Measurements from ENCODE around the gene ZNF548. TPM values are rescaled to one million over a fixed set of nuclear protein-coding genes. Genes with fewer than 3 reads are reported as not detected.

Gene ZNF548
- polyA plus RNA-seq, 4 donors = 2.2 to 25.2 (median 4.3) TPM

GRCh38 chr19:57437931-57438330, 48.3 kb downstream of the ZNF548 start:
- Histone ChIP-seq H3K27me3 (ENCODE audit: control insufficient read depth in 3 of 3, insufficient read depth in 3 of 3, low read length in 3 of 3) (no peaks in the 10 kb centered on the region), H3K4me3 (ENCODE audit: low read depth in 1 of 3, low read length in 3 of 3) (no peak overlapping the region), H3K4me1 (ENCODE audit: control insufficient read depth in 3 of 3, insufficient read depth in 2 of 3, low read depth in 1 of 3, low read length in 2 of 3) (peaks cover 0 to 11% (median 7%) of the 10 kb centered on the region in 3 donors), H3K9me3 (ENCODE audit: control insufficient read depth in 2 of 2, insufficient read depth in 1 of 2, low read depth in 1 of 2, low read length in 1 of 2) (peaks cover 2 to 52% of the 10 kb centered on the region in 2 donors), H3K27ac (ENCODE audit: low read depth in 1 of 3, low read length in 2 of 3) (no peak overlapping the region), H3K36me3 (ENCODE audit: control insufficient read depth in 3 of 3, insufficient read depth in 2 of 3, low read depth in 1 of 3, low read length in 3 of 3) (peaks cover 3 to 29% (median 8%) of the 10 kb centered on the region in 3 donors)
- DNase-seq = no peak
- FAIRE-seq = no peak
- 79 to 98% (median 83%) methylated on average over 4 of the region's 4 CpGs for whole genome bisulfite sequencing, 3 donors

- no peak overlapping the region for H3K27ac ChIP-seq (ENCODE audit: low read depth in 1 of 3, low read length in 2 of 3)
- no peak for DNase-seq
- H3K27me3 ChIP-seq (ENCODE audit: control insufficient read depth in 3 of 3, insufficient read depth in 3 of 3, low read length in 3 of 3) = no peaks in the 10 kb centered on the region
- peaks cover 5 to 36% (median 15%) of the 10 kb centered on the region in 3 donors for H3K36me3 ChIP-seq (ENCODE audit: control insufficient read depth in 3 of 3, insufficient read depth in 2 of 3, low read depth in 1 of 3, low read length in 3 of 3)
- no peak for FAIRE-seq
- peaks cover 5 to 62% of the 10 kb centered on the region in 2 donors for H3K9me3 ChIP-seq (ENCODE audit: control insufficient read depth in 2 of 2, insufficient read depth in 1 of 2, low read depth in 1 of 2, low read length in 1 of 2)
- 90 to 94% (median 91%) methylated on average over 9 of the region's 9 CpGs for WGBS, 3 donors
- H3K4me3 ChIP-seq (ENCODE audit: low read depth in 1 of 3, low read length in 3 of 3) = no peak overlapping the region
- peaks cover 0 to 11% (median 7%) of the 10 kb centered on the region in 3 donors for H3K4me1 ChIP-seq (ENCODE audit: control insufficient read depth in 3 of 3, insufficient read depth in 2 of 3, low read depth in 1 of 3, low read length in 2 of 3)
Measured at GRCh38 chr19:57438925-57439324, 49.3 kb downstream of the ZNF548 start.

GRCh38 chr19:57441979-57442752, 52.5 kb downstream of the ZNF548 start:
- Histone ChIP-seq H3K4me3 (ENCODE audit: low read depth in 1 of 3, low read length in 3 of 3) (no peak overlapping the region), H3K9me3 (ENCODE audit: control insufficient read depth in 2 of 2, insufficient read depth in 1 of 2, low read depth in 1 of 2, low read length in 1 of 2) (peaks cover 5 to 85% of the 10 kb centered on the region in 2 donors), H3K27me3 (ENCODE audit: control insufficient read depth in 3 of 3, insufficient read depth in 3 of 3, low read length in 3 of 3) (no peaks in the 10 kb centered on the region), H3K27ac (ENCODE audit: low read depth in 1 of 3, low read length in 2 of 3) (no peak overlapping the region), H3K4me1 (ENCODE audit: control insufficient read depth in 3 of 3, insufficient read depth in 2 of 3, low read depth in 1 of 3, low read length in 2 of 3) (no peaks in the 10 kb centered on the region), H3K36me3 (ENCODE audit: control insufficient read depth in 3 of 3, insufficient read depth in 2 of 3, low read depth in 1 of 3, low read length in 3 of 3) (peaks cover 9 to 36% (median 18%) of the 10 kb centered on the region in 3 donors)
- no peak for DNase-seq
- 79 to 95% (median 81%) methylated on average over 6 to 7 of the region's 7 CpGs for WGBS, 3 donors
- no peak for FAIRE-seq

GRCh38 chr19:57443121-57443696, 53.6 kb downstream of the ZNF548 start:
- H3K4me3 ChIP-seq (ENCODE audit: low read depth in 1 of 3, low read length in 3 of 3) = no peak overlapping the region
- 76 to 88% (median 79%) methylated on average over 5 of the region's 5 CpGs for whole genome bisulfite sequencing, 3 donors
- H3K27me3 ChIP-seq (ENCODE audit: control insufficient read depth in 3 of 3, insufficient read depth in 3 of 3, low read length in 3 of 3) = no peaks in the 10 kb centered on the region
- H3K36me3 ChIP-seq (ENCODE audit: control insufficient read depth in 3 of 3, insufficient read depth in 2 of 3, low read depth in 1 of 3, low read length in 3 of 3) = peaks cover 6 to 30% (median 18%) of the 10 kb centered on the region in 3 donors
- H3K4me1 ChIP-seq (ENCODE audit: control insufficient read depth in 3 of 3, insufficient read depth in 2 of 3, low read depth in 1 of 3, low read length in 2 of 3) = no peaks in the 10 kb centered on the region
- peaks cover 5 to 81% of the 10 kb centered on the region in 2 donors for H3K9me3 ChIP-seq (ENCODE audit: control insufficient read depth in 2 of 2, insufficient read depth in 1 of 2, low read depth in 1 of 2, low read length in 1 of 2)
- no peak for FAIRE-seq
- DNase-seq = no peak
- H3K27ac ChIP-seq (ENCODE audit: low read depth in 1 of 3, low read length in 2 of 3) = no peak overlapping the region

- H3K9me3 ChIP-seq (ENCODE audit: control insufficient read depth in 2 of 2, insufficient read depth in 1 of 2, low read depth in 1 of 2, low read length in 1 of 2) = peaks cover 0 to 54% of the 10 kb centered on the region in 2 donors
- H3K27ac ChIP-seq (ENCODE audit: low read depth in 1 of 3, low read length in 2 of 3) = no peak overlapping the region
- H3K4me1 ChIP-seq (ENCODE audit: control insufficient read depth in 3 of 3, insufficient read depth in 2 of 3, low read depth in 1 of 3, low read length in 2 of 3) = no peaks in the 10 kb centered on the region
- FAIRE-seq (no peak), DNase-seq (no peak)
- H3K36me3 ChIP-seq (ENCODE audit: control insufficient read depth in 3 of 3, insufficient read depth in 2 of 3, low read depth in 1 of 3, low read length in 3 of 3) = peaks cover 0 to 4% (median 0%) of the 10 kb centered on the region in 3 donors
- 90 to 99% (median 93%) methylated on average over 3 of the region's 3 CpGs for WGBS, 3 donors
- H3K4me3 ChIP-seq (ENCODE audit: low read depth in 1 of 3, low read length in 3 of 3) = no peak overlapping the region
- H3K27me3 ChIP-seq (ENCODE audit: control insufficient read depth in 3 of 3, insufficient read depth in 3 of 3, low read length in 3 of 3) = no peaks in the 10 kb centered on the region
Measured at GRCh38 chr19:57452307-57452706, 62.7 kb downstream of the ZNF548 start.

Other genes with a start within 250 kb of the ZNF548 start
- gene ZIM3, start 244.7 kb upstream of the ZNF548 start, polyA plus RNA-seq = not detected
- not detected for gene DUXA, start 222.4 kb upstream of the ZNF548 start, polyA plus RNA-seq
- gene ZNF264, start 198.4 kb upstream of the ZNF548 start, polyA plus RNA-seq = 10 to 100 TPM in 1 of 4 donors, 1 to 10 TPM in 3; 1.3 to 15.7 (median 4.1) TPM
- 1 to 10 TPM in 2 of 4 donors, under 1 TPM in 2; 0.43 to 5.8 (median 1.3) TPM for gene AURKC, start 158.8 kb upstream of the ZNF548 start, polyA plus RNA-seq
- gene ZNF805, start 149.2 kb upstream of the ZNF548 start, polyA plus RNA-seq = 1 to 10 TPM in 3 of 4 donors, under 1 TPM in 1; 0.54 to 4.3 (median 1.3) TPM
- 1 to 10 TPM in 2 of 4 donors, under 1 TPM in 2; 0.27 to 2.9 (median 1.5) TPM for gene ZNF460, start 109.4 kb upstream of the ZNF548 start, polyA plus RNA-seq
- gene ZNF543, start 69.4 kb upstream of the ZNF548 start, polyA plus RNA-seq = 1 to 10 TPM in 2 of 4 donors, under 1 TPM in 2; 0.45 to 7.1 (median 0.91) TPM
- 10 to 100 TPM in 1 of 4 donors, 1 to 10 TPM in 2, under 1 TPM in 1; 0.89 to 10.3 (median 1.9) TPM for gene ZNF304, start 38.6 kb upstream of the ZNF548 start, polyA plus RNA-seq
- 10 to 100 TPM in 3 of 4 donors, 1 to 10 TPM in 1; 9.2 to 17.9 (median 14.1) TPM for gene TRAPPC2B, start 26.3 kb upstream of the ZNF548 start, polyA plus RNA-seq
- gene ZNF547, start 26.3 kb upstream of the ZNF548 start, polyA plus RNA-seq = 1 to 10 TPM in 2 of 4 donors, under 1 TPM in 2; 0.27 to 4.5 (median 0.88) TPM
- 1 to 10 TPM; 1.9 to 8.8 (median 2.9) TPM for gene ZNF17, start 21.3 kb downstream of the ZNF548 start, polyA plus RNA-seq
- 10 to 100 TPM in 2 of 4 donors, 1 to 10 TPM in 2; 7.6 to 17.2 (median 11.3) TPM for gene ZNF749, start 45.5 kb downstream of the ZNF548 start, polyA plus RNA-seq
- 1 to 10 TPM in 1 of 4 donors, under 1 TPM in 1, not detected in 2; 0.37 to 2.6 TPM for gene VN1R1, start 67.3 kb downstream of the ZNF548 start, polyA plus RNA-seq
- 10 to 100 TPM in 1 of 4 donors, 1 to 10 TPM in 2, under 1 TPM in 1; 0.27 to 13.2 (median 2.2) TPM for gene ZNF772, start 87.7 kb downstream of the ZNF548 start, polyA plus RNA-seq
- 10 to 100 TPM in 1 of 4 donors, 1 to 10 TPM in 3; 1.6 to 12.9 (median 2.9) TPM for gene ZNF419, start 97.9 kb downstream of the ZNF548 start, polyA plus RNA-seq
- gene ZNF773, start 110.1 kb downstream of the ZNF548 start, polyA plus RNA-seq = 10 to 100 TPM in 1 of 4 donors, 1 to 10 TPM in 3; 1.3 to 10.9 (median 2.4) TPM
- 10 to 100 TPM in 1 of 4 donors, 1 to 10 TPM in 2, under 1 TPM in 1; 0.89 to 11.5 (median 1.7) TPM for gene ZNF549, start 137.5 kb downstream of the ZNF548 start, polyA plus RNA-seq
- gene ZNF550, start 170.0 kb downstream of the ZNF548 start, polyA plus RNA-seq = 10 to 100 TPM in 1 of 4 donors, 1 to 10 TPM in 3; 1.1 to 17.1 (median 1.8) TPM
- gene ZNF416, start 189.1 kb downstream of the ZNF548 start, polyA plus RNA-seq = 1 to 10 TPM in 3 of 4 donors, under 1 TPM in 1; 0.89 to 6.4 (median 2.4) TPM
- gene ZIK1, start 194.3 kb downstream of the ZNF548 start, polyA plus RNA-seq = 1 to 10 TPM in 3 of 4 donors, not detected in 1; 1.6 to 8.0 (median 2.1) TPM
- gene ZNF530, start 210.0 kb downstream of the ZNF548 start, polyA plus RNA-seq = 1 to 10 TPM in 3 of 4 donors, under 1 TPM in 1; 0.89 to 6.2 (median 3.2) TPM
- gene ZNF134, start 224.4 kb downstream of the ZNF548 start, polyA plus RNA-seq = 10 to 100 TPM in 1 of 4 donors, 1 to 10 TPM in 3; 1.9 to 16.8 (median 4.3) TPM
- gene ZNF211, start 243.3 kb downstream of the ZNF548 start, polyA plus RNA-seq = 10 to 100 TPM in 2 of 4 donors, 1 to 10 TPM in 2; 4.3 to 20.0 (median 9.7) TPM

Data from small intestine (tissue), 7 donors.